ENCODE data around the gene UNC93B1. TPM values are rescaled to one million over a fixed set of nuclear protein-coding genes. Genes with fewer than 3 reads are reported as not detected.

Gene UNC93B1
- total and polyA plus RNA-seq, 2 of the 13 experiments (the other 11 are each of a cell fraction or from before 2014, with no cell fraction given), result 8.8 to 18.9 TPM

DNA sequence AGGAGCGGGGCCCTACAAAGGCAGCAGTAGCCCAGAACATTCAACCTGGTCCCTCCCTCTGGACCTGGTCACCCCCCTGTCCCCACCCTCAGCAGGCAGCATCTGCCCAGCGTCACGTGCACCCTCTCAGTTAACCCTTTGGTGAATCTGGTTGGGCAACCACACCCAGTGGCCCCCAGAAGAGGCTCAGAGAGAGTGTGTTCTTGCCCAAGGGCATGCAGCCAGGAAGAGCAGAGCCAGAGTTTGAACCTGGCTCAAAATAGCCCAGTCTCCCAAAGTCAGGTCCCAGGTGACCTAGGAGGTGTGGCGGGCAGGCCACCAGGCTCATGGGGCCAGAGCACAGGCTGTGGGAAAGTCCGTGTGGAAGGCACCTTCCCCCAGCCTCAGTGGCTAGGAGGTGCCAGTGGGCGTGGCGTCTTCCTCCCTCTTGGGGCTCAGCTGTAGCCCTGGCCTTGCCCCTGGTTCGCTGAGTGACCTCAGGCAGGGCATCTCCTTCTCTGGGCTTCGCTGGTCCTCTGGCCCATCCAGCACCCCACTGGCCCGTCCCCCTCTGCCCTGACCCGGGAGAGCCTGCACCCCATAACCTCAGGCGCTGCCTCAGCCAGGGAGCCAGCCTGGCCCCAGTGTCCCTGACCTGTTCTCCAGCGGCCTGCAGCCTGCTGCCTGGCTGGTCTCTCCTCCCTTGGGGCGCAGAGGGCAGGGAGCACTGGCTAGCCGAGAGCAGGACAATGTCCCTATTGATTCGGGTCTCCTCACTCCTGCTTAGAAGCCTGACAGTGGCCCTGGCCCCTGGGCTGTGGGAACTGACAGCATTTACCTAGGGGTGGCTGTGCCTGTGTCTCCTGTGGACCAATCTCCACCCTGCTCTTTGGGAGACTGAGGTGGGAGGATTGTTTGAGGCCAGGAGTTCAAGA lies 13.3 kb upstream of the UNC93B1 start (continued):
- TF ChIP-seq MED1 (CRISPR knock-in tag; IDR thresholded peaks at IDR 0.05) (peak; percentile 87), ZNF501 (CRISPR knock-in tag; IDR thresholded peaks at IDR 0.05) (peak; percentile 73; the same call in 1 of the 2 replicates), SALL1 (CRISPR knock-in tag; IDR thresholded peaks at IDR 0.05) (peak; percentile 75), ZNF224 (CRISPR knock-in tag; IDR thresholded peaks at IDR 0.05) (no peak), KLF12 (CRISPR knock-in tag; IDR thresholded peaks at IDR 0.05; ENCODE audit: borderline replicate concordance) (peak; percentile 55; the same call in 1 of the 2 replicates), ZNF44 (CRISPR knock-in tag; IDR thresholded peaks at IDR 0.05) (no peak), MED13 (CRISPR knock-in tag; IDR thresholded peaks at IDR 0.05) (peak; percentile 21; the same call in 1 of the 2 replicates), HNRNPH1 (optimal IDR thresholded peaks at IDR 0.05; ENCODE audit: low read depth, low read length) (peak; percentile 7), SP5 (CRISPR knock-in tag; IDR thresholded peaks at IDR 0.05; ENCODE audit: borderline replicate concordance, low read depth) (peak; percentile 56), HIVEP1 (CRISPR knock-in tag; IDR thresholded peaks at IDR 0.05) (peak; percentile 57), ZNF615 (CRISPR knock-in tag; IDR thresholded peaks at IDR 0.05; ENCODE audit: borderline replicate concordance) (no peak), ZNF205 (CRISPR knock-in tag; IDR thresholded peaks at IDR 0.05) (no peak), GTF3A (CRISPR knock-in tag; conservative IDR thresholded peaks at IDR 0.05) (0 out of 2 replicates have a peak, but pooled peaks have one; percentile 44), MZF1 (CRISPR knock-in tag; IDR thresholded peaks at IDR 0.05; ENCODE audit: borderline replicate concordance) (no peak), NCOA2 (CRISPR knock-in tag; IDR thresholded peaks at IDR 0.05) (peak; percentile 47; the same call in 1 of the 2 replicates), ZNF670 (CRISPR knock-in tag; IDR thresholded peaks at IDR 0.05; ENCODE audit: borderline replicate concordance) (no peak), RFX1 (IDR thresholded peaks at IDR 0.05) (no peak), RORA (CRISPR knock-in tag; IDR thresholded peaks at IDR 0.05) (no peak)
- TF ChIP-seq, protein P1, sequence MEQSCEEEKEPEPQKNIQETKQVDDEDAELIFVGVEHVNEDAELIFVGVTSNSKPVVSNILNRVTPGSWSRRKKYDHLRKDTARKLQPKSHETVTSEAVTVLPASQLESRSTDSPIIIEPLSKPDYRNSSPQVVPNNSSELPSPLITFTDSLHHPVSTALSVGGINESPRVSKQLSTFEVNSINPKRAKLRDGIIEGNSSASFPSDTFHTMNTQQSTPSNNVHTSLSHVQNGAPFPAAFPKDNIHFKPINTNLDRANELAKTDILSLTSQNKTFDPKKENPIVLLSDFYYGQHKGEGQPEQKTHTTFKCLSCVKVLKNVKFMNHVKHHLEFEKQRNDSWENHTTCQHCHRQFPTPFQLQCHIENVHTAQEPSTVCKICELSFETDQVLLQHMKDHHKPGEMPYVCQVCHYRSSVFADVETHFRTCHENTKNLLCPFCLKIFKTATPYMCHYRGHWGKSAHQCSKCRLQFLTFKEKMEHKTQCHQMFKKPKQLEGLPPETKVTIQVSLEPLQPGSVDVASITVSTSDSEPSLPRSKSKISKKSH (CRISPR knock-in tag; IDR thresholded peaks at IDR 0.05; ENCODE audit: borderline replicate concordance), result no peak; the same call in 1 of the 2 replicates
- TF ChIP-seq, protein P2, sequence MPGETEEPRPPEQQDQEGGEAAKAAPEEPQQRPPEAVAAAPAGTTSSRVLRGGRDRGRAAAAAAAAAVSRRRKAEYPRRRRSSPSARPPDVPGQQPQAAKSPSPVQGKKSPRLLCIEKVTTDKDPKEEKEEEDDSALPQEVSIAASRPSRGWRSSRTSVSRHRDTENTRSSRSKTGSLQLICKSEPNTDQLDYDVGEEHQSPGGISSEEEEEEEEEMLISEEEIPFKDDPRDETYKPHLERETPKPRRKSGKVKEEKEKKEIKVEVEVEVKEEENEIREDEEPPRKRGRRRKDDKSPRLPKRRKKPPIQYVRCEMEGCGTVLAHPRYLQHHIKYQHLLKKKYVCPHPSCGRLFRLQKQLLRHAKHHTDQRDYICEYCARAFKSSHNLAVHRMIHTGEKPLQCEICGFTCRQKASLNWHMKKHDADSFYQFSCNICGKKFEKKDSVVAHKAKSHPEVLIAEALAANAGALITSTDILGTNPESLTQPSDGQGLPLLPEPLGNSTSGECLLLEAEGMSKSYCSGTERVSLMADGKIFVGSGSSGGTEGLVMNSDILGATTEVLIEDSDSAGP (CRISPR knock-in tag; IDR thresholded peaks at IDR 0.05; ENCODE audit: borderline replicate concordance), result peak; percentile 85
- TF ChIP-seq, protein P3, sequence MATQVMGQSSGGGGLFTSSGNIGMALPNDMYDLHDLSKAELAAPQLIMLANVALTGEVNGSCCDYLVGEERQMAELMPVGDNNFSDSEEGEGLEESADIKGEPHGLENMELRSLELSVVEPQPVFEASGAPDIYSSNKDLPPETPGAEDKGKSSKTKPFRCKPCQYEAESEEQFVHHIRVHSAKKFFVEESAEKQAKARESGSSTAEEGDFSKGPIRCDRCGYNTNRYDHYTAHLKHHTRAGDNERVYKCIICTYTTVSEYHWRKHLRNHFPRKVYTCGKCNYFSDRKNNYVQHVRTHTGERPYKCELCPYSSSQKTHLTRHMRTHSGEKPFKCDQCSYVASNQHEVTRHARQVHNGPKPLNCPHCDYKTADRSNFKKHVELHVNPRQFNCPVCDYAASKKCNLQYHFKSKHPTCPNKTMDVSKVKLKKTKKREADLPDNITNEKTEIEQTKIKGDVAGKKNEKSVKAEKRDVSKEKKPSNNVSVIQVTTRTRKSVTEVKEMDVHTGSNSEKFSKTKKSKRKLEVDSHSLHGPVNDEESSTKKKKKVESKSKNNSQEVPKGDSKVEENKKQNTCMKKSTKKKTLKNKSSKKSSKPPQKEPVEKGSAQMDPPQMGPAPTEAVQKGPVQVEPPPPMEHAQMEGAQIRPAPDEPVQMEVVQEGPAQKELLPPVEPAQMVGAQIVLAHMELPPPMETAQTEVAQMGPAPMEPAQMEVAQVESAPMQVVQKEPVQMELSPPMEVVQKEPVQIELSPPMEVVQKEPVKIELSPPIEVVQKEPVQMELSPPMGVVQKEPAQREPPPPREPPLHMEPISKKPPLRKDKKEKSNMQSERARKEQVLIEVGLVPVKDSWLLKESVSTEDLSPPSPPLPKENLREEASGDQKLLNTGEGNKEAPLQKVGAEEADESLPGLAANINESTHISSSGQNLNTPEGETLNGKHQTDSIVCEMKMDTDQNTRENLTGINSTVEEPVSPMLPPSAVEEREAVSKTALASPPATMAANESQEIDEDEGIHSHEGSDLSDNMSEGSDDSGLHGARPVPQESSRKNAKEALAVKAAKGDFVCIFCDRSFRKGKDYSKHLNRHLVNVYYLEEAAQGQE (IDR thresholded peaks at IDR 0.05; ENCODE audit: borderline replicate concordance in 1 of 2, low read depth in 1 of 2, low read length in 2 of 2), result no peak; a peak in 1 of 4 replicates
- TF ChIP-seq, protein P4, sequence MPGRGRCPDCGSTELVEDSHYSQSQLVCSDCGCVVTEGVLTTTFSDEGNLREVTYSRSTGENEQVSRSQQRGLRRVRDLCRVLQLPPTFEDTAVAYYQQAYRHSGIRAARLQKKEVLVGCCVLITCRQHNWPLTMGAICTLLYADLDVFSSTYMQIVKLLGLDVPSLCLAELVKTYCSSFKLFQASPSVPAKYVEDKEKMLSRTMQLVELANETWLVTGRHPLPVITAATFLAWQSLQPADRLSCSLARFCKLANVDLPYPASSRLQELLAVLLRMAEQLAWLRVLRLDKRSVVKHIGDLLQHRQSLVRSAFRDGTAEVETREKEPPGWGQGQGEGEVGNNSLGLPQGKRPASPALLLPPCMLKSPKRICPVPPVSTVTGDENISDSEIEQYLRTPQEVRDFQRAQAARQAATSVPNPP (CRISPR knock-in tag; IDR thresholded peaks at IDR 0.05), result no peak
